ENCODE measurements around the gene WNT7A.
A peak's percentile ranks its signal among the peaks of the same experiment; 100 is the strongest.
"Not testable (repeated sequence)": the region's sequence is repeated elsewhere in the genome, so short reads cannot be mapped to it uniquely, and the experiment has no call there.

WNT7A gene

GRCh38 chr3:13879946-13880810 lies at the start of gene WNT7A:
TSS of gene WNT7A (minus strand) at chr3:13880071. CDS start at chr3:13879816, 255 bp downstream.
- Histone ChIP-seq H3K4me3 (ENCODE audit: low read depth, low read length) (peak within 1 kb of the TSS; percentile 68), H3K9ac (ENCODE audit: low read length) (peak within 1 kb of the TSS; percentile 33), H3K27ac (ENCODE audit: low read depth, low read length) (no peak within 1 kb of the TSS), H3K27me3 (ENCODE audit: control insufficient read depth, insufficient read depth, low read length) (peaks cover 97% of the 10 kb centered on the region), H3K4me1 (ENCODE audit: control insufficient read depth, insufficient read depth, low read length) (peaks cover 12% of the 10 kb centered on the region; the same call in 1 of the 2 replicates), H3K36me3 (ENCODE audit: control insufficient read depth, insufficient read depth, low read length) (no peaks in the 10 kb centered on the region), H3K9me3 (ENCODE audit: control insufficient read depth, insufficient read depth, low read depth, low read length) (no peaks in the 10 kb centered on the region)

- H3K4me1 ChIP-seq (ENCODE audit: control insufficient read depth, insufficient read depth, low read length); H3K27me3 ChIP-seq (ENCODE audit: control insufficient read depth, insufficient read depth, low read length): not testable (repeated sequence)
These were observed 48.9 kb upstream of the WNT7A start for GRCh38 chr3:13928741-13929140.

GRCh38 chr3:13927295-13927694 lies 47.4 kb upstream of the WNT7A start:
- no peaks in the 10 kb centered on the region; the same call in 1 of the 2 replicates for H3K27me3 ChIP-seq (ENCODE audit: control insufficient read depth, insufficient read depth, low read length)
- no peak overlapping the region for H3K9ac ChIP-seq (ENCODE audit: low read length)
- H3K36me3 ChIP-seq (ENCODE audit: control insufficient read depth, insufficient read depth, low read length) = no peaks in the 10 kb centered on the region
- no peak overlapping the region for H3K27ac ChIP-seq (ENCODE audit: low read depth, low read length)
- H3K4me3 ChIP-seq (ENCODE audit: low read depth, low read length) = no peak overlapping the region
- H3K9me3 ChIP-seq (ENCODE audit: control insufficient read depth, insufficient read depth, low read depth, low read length) = peaks cover 18% of the 10 kb centered on the region
- no peaks in the 10 kb centered on the region for H3K4me1 ChIP-seq (ENCODE audit: control insufficient read depth, insufficient read depth, low read length)

More at GRCh38 chr3:13928741-13929140, 48.9 kb upstream of the WNT7A start:
- H3K27ac ChIP-seq (ENCODE audit: low read depth, low read length); H3K36me3 ChIP-seq (ENCODE audit: control insufficient read depth, insufficient read depth, low read length); H3K9ac ChIP-seq (ENCODE audit: low read length); H3K4me3 ChIP-seq (ENCODE audit: low read depth, low read length): not testable (repeated sequence)
- H3K9me3 ChIP-seq (ENCODE audit: control insufficient read depth, insufficient read depth, low read depth, low read length) = peaks cover 17% of the 10 kb centered on the region

GRCh38 chr3:13916375-13916774 lies 36.5 kb upstream of the WNT7A start:
- H3K9me3 ChIP-seq (ENCODE audit: control insufficient read depth, insufficient read depth, low read depth, low read length) = peaks cover 9% of the 10 kb centered on the region; the same call in 1 of the 2 replicates
- no peak overlapping the region for H3K27ac ChIP-seq (ENCODE audit: low read depth, low read length)
- no peaks in the 10 kb centered on the region for H3K27me3 ChIP-seq (ENCODE audit: control insufficient read depth, insufficient read depth, low read length)

GRCh38 chr3:13902648-13903238 lies 22.9 kb upstream of the WNT7A start:
- Histone ChIP-seq H3K27me3 (ENCODE audit: control insufficient read depth, insufficient read depth, low read length) (no peaks in the 10 kb centered on the region), H3K36me3 (ENCODE audit: control insufficient read depth, insufficient read depth, low read length) (no peaks in the 10 kb centered on the region), H3K4me1 (ENCODE audit: control insufficient read depth, insufficient read depth, low read length) (no peaks in the 10 kb centered on the region), H3K27ac (ENCODE audit: low read depth, low read length) (no peak overlapping the region), H3K9me3 (ENCODE audit: control insufficient read depth, insufficient read depth, low read depth, low read length) (peaks cover 53% of the 10 kb centered on the region), H3K4me3 (ENCODE audit: low read depth, low read length) (no peak overlapping the region), H3K9ac (ENCODE audit: low read length) (no peak overlapping the region)

More at GRCh38 chr3:13916375-13916774, 36.5 kb upstream of the WNT7A start:
- Histone ChIP-seq H3K4me3 (ENCODE audit: low read depth, low read length) (no peak overlapping the region), H3K36me3 (ENCODE audit: control insufficient read depth, insufficient read depth, low read length) (no peaks in the 10 kb centered on the region), H3K9ac (ENCODE audit: low read length) (no peak overlapping the region), H3K4me1 (ENCODE audit: control insufficient read depth, insufficient read depth, low read length) (no peaks in the 10 kb centered on the region)

- Histone ChIP-seq H3K4me1 (ENCODE audit: control insufficient read depth, insufficient read depth, low read length) (no peaks in the 10 kb centered on the region), H3K9me3 (ENCODE audit: control insufficient read depth, insufficient read depth, low read depth, low read length) (peaks cover 51% of the 10 kb centered on the region), H3K9ac (ENCODE audit: low read length) (no peak overlapping the region), H3K4me3 (ENCODE audit: low read depth, low read length) (no peak overlapping the region), H3K36me3 (ENCODE audit: control insufficient read depth, insufficient read depth, low read length) (no peaks in the 10 kb centered on the region), H3K27ac (ENCODE audit: low read depth, low read length) (no peak overlapping the region), H3K27me3 (ENCODE audit: control insufficient read depth, insufficient read depth, low read length) (no peaks in the 10 kb centered on the region)
These were observed 22.2 kb upstream of the WNT7A start for GRCh38 chr3:13901935-13902584.

- Histone ChIP-seq H3K27me3 (ENCODE audit: control insufficient read depth, insufficient read depth, low read length) (peaks cover 28% of the 10 kb centered on the region), H3K9ac (ENCODE audit: low read length) (no peak overlapping the region), H3K27ac (ENCODE audit: low read depth, low read length) (no peak overlapping the region), H3K9me3 (ENCODE audit: control insufficient read depth, insufficient read depth, low read depth, low read length) (peaks cover 27% of the 10 kb centered on the region), H3K36me3 (ENCODE audit: control insufficient read depth, insufficient read depth, low read length) (no peaks in the 10 kb centered on the region), H3K4me3 (ENCODE audit: low read depth, low read length) (no peak overlapping the region), H3K4me1 (ENCODE audit: control insufficient read depth, insufficient read depth, low read length) (peaks cover 5% of the 10 kb centered on the region; the same call in 1 of the 2 replicates)
These were observed 18.5 kb upstream of the WNT7A start for GRCh38 chr3:13898346-13898745.

- Histone ChIP-seq H3K9me3 (ENCODE audit: control insufficient read depth, insufficient read depth, low read depth, low read length) (peaks cover 13% of the 10 kb centered on the region), H3K4me1 (ENCODE audit: control insufficient read depth, insufficient read depth, low read length) (peaks cover 5% of the 10 kb centered on the region; the same call in 1 of the 2 replicates), H3K27me3 (ENCODE audit: control insufficient read depth, insufficient read depth, low read length) (peaks cover 30% of the 10 kb centered on the region), H3K36me3 (ENCODE audit: control insufficient read depth, insufficient read depth, low read length) (no peaks in the 10 kb centered on the region), H3K9ac (ENCODE audit: low read length) (no peak overlapping the region), H3K4me3 (ENCODE audit: low read depth, low read length) (peak overlapping the region; percentile 63), H3K27ac (ENCODE audit: low read depth, low read length) (no peak overlapping the region)
These were observed 16.7 kb upstream of the WNT7A start for GRCh38 chr3:13896473-13897154.

- Histone ChIP-seq H3K4me3 (ENCODE audit: low read depth, low read length) (peak overlapping the region; percentile 63), H3K4me1 (ENCODE audit: control insufficient read depth, insufficient read depth, low read length) (peaks cover 8% of the 10 kb centered on the region; the same call in 1 of the 2 replicates), H3K36me3 (ENCODE audit: control insufficient read depth, insufficient read depth, low read length) (no peaks in the 10 kb centered on the region), H3K9me3 (ENCODE audit: control insufficient read depth, insufficient read depth, low read depth, low read length) (peaks cover 4% of the 10 kb centered on the region), H3K27ac (ENCODE audit: low read depth, low read length) (no peak overlapping the region), H3K27me3 (ENCODE audit: control insufficient read depth, insufficient read depth, low read length) (peaks cover 30% of the 10 kb centered on the region), H3K9ac (ENCODE audit: low read length) (peak overlapping the region; percentile 3)
These were observed 15.6 kb upstream of the WNT7A start for GRCh38 chr3:13895155-13896105.

GRCh38 chr3:13894807-13895154 lies 14.9 kb upstream of the WNT7A start:
- no peak overlapping the region for H3K27ac ChIP-seq (ENCODE audit: low read depth, low read length)
- peaks cover 30% of the 10 kb centered on the region for H3K27me3 ChIP-seq (ENCODE audit: control insufficient read depth, insufficient read depth, low read length)
- H3K36me3 ChIP-seq (ENCODE audit: control insufficient read depth, insufficient read depth, low read length) = no peaks in the 10 kb centered on the region
- no peaks in the 10 kb centered on the region; the same call in 1 of the 2 replicates for H3K9me3 ChIP-seq (ENCODE audit: control insufficient read depth, insufficient read depth, low read depth, low read length)
- H3K9ac ChIP-seq (ENCODE audit: low read length) = peak overlapping the region; percentile 3
- H3K4me1 ChIP-seq (ENCODE audit: control insufficient read depth, insufficient read depth, low read length) = peaks cover 8% of the 10 kb centered on the region; the same call in 1 of the 2 replicates
- peak overlapping the region; percentile 63 for H3K4me3 ChIP-seq (ENCODE audit: low read depth, low read length)
